BE2C (cell line): ENCODE results near the gene ANKRD37.

Source experiments
- DNase-seq: peaks from one replicate; pipeline ENCODE4 v3.0.0-alpha.2; 2020
- H3K27me3 ChIP-seq: fragments of 250-450 bp; sonication (Bioruptor Pico); 2 replicates; pipeline ENCODE4 v1.5.1; 2020; ENCODE audit warnings: mild to moderate bottlenecking
- H3K36me3 ChIP-seq: fragments of 250-450 bp; sonication (Bioruptor Pico); 2 replicates; pipeline ENCODE4 v1.5.1; 2020; ENCODE audit warnings: mild to moderate bottlenecking
- H3K4me1 ChIP-seq: fragments of 250-450 bp; sonication (Bioruptor Pico); 2 replicates; pipeline ENCODE4 v1.5.1; 2020
- H3K4me3 ChIP-seq: 2 replicates; pipeline ENCODE4 v1.5.1; 2011; ENCODE audit warnings: low read depth, low read length
- H3K9me3 ChIP-seq: fragments of 250-450 bp; sonication (Bioruptor Pico); 2 replicates; pipeline ENCODE4 v1.5.1; 2020
- CTCF ChIP-seq: IDR thresholded peaks from 2 replicates; pipeline ENCODE4 v1.5.1; 2012; ENCODE audit warnings: mild to moderate bottlenecking, low read depth, low read length

Gene ANKRD37

GRCh38 chr4:185382754-185383153 lies 13.9 kb upstream of the ANKRD37 start:
- no peaks in the 10 kb centered on the region for H3K27me3 ChIP-seq
- no peak overlapping the region for H3K4me3 ChIP-seq
- no peak for DNase-seq
- H3K9me3 ChIP-seq, result no peaks in the 10 kb centered on the region; the same call in 1 of the 2 replicates
- H3K4me1 ChIP-seq, result no peaks in the 10 kb centered on the region
- TF ChIP-seq CTCF, result no peak
- H3K36me3 ChIP-seq, result no peaks in the 10 kb centered on the region

- H3K27me3 ChIP-seq, result no peaks in the 10 kb centered on the region
- H3K4me3 ChIP-seq, result no peak overlapping the region
- no peaks in the 10 kb centered on the region for H3K36me3 ChIP-seq
- no peaks in the 10 kb centered on the region for H3K4me1 ChIP-seq
- no peak for TF ChIP-seq CTCF
- H3K9me3 ChIP-seq, result no peaks in the 10 kb centered on the region; the same call in 1 of the 2 replicates
- no peak for DNase-seq
Measured at GRCh38 chr4:185383451-185383850, 13.2 kb upstream of the ANKRD37 start.

GRCh38 chr4:185384061-185384460 lies 12.6 kb upstream of the ANKRD37 start:
- Histone ChIP-seq H3K36me3 (no peaks in the 10 kb centered on the region), H3K4me3 (no peak overlapping the region), H3K27me3 (no peaks in the 10 kb centered on the region), H3K9me3 (no peaks in the 10 kb centered on the region; the same call in 1 of the 2 replicates), H3K4me1 (no peaks in the 10 kb centered on the region)
- TF ChIP-seq CTCF, result no peak
- DNase-seq, result no peak

GRCh38 chr4:185384930-185385331 lies 11.7 kb upstream of the ANKRD37 start:
- Histone ChIP-seq H3K4me1 (no peaks in the 10 kb centered on the region), H3K9me3 (no peaks in the 10 kb centered on the region; the same call in 1 of the 2 replicates), H3K36me3 (no peaks in the 10 kb centered on the region), H3K4me3 (no peak overlapping the region), H3K27me3 (no peaks in the 10 kb centered on the region)
- DNase-seq, result no peak
- TF ChIP-seq CTCF, result no peak

- Histone ChIP-seq H3K4me1 (no peaks in the 10 kb centered on the region), H3K9me3 (no peaks in the 10 kb centered on the region), H3K27me3 (no peaks in the 10 kb centered on the region), H3K36me3 (no peaks in the 10 kb centered on the region), H3K4me3 (no peak overlapping the region)
- no peak for TF ChIP-seq CTCF
- DNase-seq, result no peak
Measured at GRCh38 chr4:185387957-185388356, 8.7 kb upstream of the ANKRD37 start.

- no peak for DNase-seq
- Histone ChIP-seq H3K4me1 (no peaks in the 10 kb centered on the region), H3K27me3 (no peaks in the 10 kb centered on the region), H3K9me3 (no peaks in the 10 kb centered on the region), H3K4me3 (no peak overlapping the region), H3K36me3 (no peaks in the 10 kb centered on the region)
- TF ChIP-seq CTCF, result no peak
Measured at GRCh38 chr4:185390941-185391340, 5.7 kb upstream of the ANKRD37 start.
